Activated CD8-positive, alpha-beta memory T cell treated with anti-CD3 and anti-CD28 coated beads, Interleukin-2, amount 50 U/mL, for 48 hours (primary cell): ENCODE data around the gene GMPPA.

Experiments
- DNase-seq: peaks from one replicate; pipeline ENCODE4 v3.0.0-alpha.2; 2020

Gene GMPPA

GRCh38 chr2:219486380-219486959 lies 12.2 kb upstream of the GMPPA start:
- DNase-seq, result no peak

DNA sequence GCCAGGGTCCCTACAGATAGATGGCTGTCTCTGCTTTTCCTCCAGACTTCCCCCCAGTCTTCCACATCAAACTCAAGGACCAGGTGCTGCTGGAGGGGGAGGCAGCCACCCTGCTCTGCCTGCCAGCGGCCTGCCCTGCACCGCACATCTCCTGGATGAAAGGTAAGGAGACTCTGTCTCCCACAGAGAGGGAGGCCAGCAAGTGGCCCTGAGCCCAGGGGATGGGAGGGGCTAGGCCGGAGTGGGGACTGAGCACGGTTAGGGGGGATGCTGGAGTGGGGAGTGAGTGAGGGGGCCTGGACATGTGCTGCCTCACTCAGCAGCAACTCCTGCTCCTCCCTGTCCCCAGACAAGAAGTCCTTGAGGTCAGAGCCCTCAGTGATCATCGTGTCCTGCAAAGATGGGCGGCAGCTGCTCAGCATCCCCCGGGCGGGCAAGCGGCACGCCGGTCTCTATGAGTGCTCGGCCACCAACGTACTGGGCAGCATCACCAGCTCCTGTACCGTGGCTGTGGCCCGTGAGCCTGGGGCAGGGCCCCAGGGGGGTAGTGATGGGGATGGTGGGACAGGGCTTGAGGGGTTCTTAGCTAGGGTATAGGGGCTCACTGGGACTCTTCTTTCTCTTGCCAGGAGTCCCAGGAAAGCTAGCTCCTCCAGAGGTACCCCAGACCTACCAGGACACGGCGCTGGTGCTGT lies 10.4 kb upstream of the GMPPA start:
- no peak for DNase-seq

DNA sequence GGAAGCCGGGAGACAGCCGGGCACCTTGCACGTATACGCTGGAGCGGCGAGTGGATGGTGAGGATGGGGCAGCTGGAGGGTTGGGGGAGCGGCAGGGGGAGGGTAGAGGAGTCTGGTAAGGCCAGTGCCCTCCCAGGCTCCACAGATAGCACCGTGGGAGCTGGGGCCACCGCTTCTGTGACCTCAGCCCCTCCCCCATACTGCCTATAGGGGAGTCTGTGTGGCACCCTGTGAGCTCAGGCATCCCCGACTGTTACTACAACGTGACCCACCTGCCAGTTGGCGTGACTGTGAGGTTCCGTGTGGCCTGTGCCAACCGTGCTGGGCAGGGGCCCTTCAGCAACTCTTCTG lies 9.9 kb upstream of the GMPPA start:
- no peak for DNase-seq

DNA sequence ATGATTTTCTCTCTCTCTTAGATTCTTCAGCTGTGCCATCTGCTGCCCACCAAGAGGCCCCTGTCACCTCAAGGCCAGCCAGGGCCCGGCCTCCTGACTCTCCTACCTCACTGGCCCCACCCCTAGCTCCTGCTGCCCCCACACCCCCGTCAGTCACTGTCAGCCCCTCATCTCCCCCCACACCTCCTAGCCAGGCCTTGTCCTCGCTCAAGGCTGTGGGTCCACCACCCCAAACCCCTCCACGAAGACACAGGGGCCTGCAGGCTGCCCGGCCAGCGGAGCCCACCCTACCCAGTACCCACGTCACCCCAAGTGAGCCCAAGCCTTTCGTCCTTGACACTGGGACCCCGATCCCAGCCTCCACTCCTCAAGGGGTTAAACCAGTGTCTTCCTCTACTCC lies 9.4 kb upstream of the GMPPA start:
- DNase-seq, result no peak

DNA sequence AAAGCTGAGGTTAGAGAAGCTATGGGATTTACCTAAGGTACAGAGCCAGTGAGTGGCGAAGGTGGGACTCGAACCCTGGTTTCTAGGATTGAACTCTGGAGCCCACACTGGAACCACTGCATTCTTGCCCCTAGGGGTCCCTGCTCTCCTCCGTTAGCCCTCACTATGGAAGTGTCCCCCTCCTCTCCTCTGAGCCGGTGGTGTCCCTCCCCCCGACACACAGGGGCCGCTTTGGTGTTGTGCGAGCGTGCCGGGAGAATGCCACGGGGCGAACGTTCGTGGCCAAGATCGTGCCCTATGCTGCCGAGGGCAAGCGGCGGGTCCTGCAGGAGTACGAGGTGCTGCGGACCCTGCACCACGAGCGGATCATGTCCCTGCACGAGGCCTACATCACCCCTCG lies 8.5 kb upstream of the GMPPA start:
- DNase-seq, result no peak

GRCh38 chr2:219490600-219491130 lies 8.0 kb upstream of the GMPPA start:
- no peak for DNase-seq

- no peak for DNase-seq
These were observed 7.3 kb upstream of the GMPPA start for GRCh38 chr2:219491278-219491963.

DNA sequence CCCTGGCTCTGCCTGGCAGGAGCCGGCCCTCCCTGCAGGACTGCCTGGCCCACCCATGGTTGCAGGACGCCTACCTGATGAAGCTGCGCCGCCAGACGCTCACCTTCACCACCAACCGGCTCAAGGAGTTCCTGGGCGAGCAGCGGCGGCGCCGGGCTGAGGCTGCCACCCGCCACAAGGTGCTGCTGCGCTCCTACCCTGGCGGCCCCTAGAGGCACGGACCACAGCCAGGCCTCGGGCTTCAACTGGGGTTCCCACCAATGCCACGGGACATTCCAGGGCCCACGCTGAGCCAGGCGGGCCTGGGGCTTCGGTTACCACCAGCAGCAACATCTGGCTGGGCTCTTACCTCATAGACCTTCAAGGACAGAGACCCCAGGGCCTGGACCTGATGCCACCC lies 6.1 kb upstream of the GMPPA start:
- no peak for DNase-seq

GRCh38 chr2:219493086-219493485 lies 5.6 kb upstream of the GMPPA start:
- DNase-seq, result no peak

DNA sequence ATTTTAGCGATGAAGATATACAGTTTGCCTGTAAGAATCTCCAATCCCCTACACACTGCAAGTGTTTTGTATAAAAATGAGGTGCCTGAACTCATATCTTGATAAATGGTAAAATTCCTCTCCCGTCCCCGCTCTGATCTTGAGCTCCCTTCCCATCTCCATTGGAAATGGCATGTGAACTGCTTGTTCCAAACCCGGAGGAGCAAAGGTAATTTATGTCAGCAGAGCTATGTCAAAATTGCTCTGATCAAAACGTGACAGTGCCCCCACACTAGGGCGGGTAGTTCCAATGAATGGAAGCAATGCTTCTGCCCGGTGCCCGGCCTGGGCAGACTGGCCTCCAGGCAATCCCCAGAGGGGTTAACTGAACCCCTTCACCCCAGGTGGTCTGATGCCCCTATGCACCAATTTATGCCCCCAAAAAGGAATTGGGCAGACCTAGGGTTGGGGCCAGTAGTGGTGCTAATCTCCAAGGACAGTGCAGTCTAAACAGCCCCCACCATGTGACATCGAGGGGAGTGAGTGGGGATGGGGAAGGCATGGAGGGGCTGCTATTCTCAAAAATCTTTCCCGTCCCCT lies 3.6 kb upstream of the GMPPA start:
- no peak for DNase-seq

- DNase-seq, result peak; percentile 78
These were observed 3.1 kb upstream of the GMPPA start for GRCh38 chr2:219495531-219496122.

DNA sequence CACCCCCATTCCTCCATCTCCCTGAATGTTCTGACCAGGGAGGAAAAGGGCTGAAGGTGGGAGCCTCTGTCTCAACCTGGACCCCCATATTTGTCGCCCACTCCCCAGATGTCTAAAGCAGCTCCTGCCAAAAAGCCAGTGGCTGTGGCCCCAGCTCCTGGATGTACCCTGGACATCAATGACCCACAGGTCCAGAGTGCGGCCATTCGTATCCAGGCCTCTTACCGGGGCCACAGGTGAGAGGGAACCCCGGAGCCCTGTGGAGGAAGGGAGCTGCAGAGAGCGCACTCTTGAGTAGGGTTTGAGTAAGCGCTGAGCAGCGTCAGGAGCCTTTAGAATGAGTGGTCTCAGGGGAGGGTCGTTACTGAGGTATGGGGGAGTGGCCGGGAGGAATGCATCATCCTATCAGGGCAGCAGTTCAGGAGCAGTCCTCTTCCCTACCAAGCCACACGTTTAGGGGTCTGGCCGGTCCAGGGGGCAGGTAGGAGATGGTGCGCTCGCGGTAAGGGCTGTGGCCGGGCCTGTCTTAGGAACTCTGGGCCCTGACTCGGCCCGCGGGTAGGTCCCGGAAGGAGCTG lies 2.4 kb upstream of the GMPPA start:
- no peak for DNase-seq

DNA sequence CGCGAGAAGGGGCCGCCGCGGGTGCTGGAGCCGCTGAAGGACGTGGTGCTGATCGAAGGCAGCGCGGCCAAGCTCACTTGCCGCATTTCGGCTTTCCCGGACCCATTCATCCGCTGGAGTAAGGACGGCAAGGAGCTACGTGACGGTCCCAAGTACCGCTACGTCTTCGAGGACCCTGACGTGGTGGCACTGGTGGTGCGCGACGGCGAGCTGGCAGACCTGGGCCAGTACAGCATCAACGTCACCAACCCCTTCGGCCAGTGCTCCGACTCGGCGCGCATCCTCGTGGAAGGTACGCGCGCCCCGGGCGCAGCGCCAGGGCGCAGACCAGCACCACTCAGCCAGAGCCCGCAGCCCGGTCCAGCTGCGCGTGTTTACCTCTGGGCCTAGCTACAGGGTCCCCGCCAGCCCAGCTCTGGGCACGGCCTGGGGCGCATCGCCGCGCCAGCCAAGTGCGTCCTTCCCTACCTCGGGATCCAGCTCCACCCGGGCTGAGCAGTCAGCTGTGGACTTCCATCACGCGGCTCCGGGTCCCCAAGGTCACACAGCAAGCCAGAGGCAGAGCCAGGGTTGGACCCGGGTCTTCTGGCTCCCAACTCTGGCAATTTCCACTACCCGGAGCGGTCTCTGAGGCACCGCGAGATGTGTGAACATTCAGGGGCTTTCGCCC lies 1.7 kb upstream of the GMPPA start:
- DNase-seq, result no peak

- peak; percentile 67 for DNase-seq
These were observed 1.0 kb upstream of the GMPPA start for GRCh38 chr2:219497495-219498279.

DNA sequence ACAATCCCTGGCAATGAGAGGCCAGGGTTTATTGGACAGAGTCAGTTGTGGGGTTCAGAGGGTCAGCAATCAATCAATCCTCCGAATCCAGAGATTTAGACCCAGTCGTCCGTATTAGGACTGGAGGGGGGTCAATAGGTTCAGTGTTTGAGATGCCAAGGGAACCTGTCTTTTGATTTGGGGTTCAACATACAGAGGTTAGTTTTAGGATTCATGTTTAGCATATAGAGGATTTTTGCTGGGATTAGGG lies 292 bp downstream of the GMPPA start:
- DNase-seq, result no peak

- DNase-seq, result no peak
These were observed 864 bp downstream of the GMPPA start for GRCh38 chr2:219499555-219499954.

GRCh38 chr2:219500135-219500534 lies 1.4 kb downstream of the GMPPA start:
- DNase-seq, result no peak

- DNase-seq, result no peak
These were observed 3.2 kb downstream of the GMPPA start for GRCh38 chr2:219501849-219502248.

GRCh38 chr2:219502618-219503017 lies 3.9 kb downstream of the GMPPA start:
- no peak for DNase-seq

- no peak for DNase-seq
These were observed 6.9 kb downstream of the GMPPA start for GRCh38 chr2:219505585-219505984.

DNA sequence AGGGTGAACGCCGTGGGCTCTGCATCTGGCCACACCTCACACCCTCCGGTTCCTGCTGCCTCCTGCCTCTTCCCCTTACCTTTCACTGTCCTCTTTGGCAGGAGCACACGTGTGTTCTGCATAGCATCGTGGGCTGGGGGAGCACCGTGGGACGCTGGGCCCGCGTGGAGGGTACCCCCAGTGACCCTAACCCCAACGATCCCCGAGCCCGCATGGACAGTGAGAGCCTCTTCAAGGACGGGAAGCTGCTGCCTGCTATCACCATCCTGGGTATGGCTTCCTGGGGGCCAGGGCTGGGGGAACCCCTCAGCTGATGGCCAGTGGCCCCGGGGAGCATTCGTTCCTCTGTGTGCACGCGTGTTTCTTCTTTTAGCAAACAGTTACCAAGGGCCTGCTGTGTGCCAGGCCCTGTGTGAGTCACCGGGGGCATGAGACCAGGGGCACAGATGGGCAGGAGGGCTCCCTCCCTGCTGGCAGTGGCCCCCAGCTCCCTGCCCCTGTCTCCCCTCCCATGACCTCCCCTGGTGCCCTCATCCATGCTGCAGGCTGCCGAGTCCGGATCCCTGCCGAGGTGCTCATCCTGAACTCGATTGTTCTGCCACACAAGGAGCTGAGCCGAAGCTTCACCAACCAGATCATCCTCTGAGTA lies 7.6 kb downstream of the GMPPA start:
- no peak for DNase-seq
